LHCN-M2 (cell line): ENCODE data around the gene HCRTR1. TPM values are rescaled to one million over a fixed set of nuclear protein-coding genes. Genes with fewer than 3 reads are reported as not detected.

Experiments
- DNase-seq: peaks from one replicate; pipeline ENCODE4 v3.0.0-alpha.2; 2012; ENCODE audit warnings: low read depth
- total RNA-seq: library from RNA; depleted of rRNA; stranded (reverse); fragments of >200 nt; gene quantifications from 2 replicates; pipeline ENCODE4 v1.2.3, GENCODE V29; 2014

HCRTR1 gene
- total RNA-seq, 1 experiment from 2014 or later: not detected

- DNase-seq: peak; percentile 60
Observed at GRCh38 chr1:31625561-31626222, 8.2 kb downstream of the HCRTR1 start.

- peak; percentile 43 for DNase-seq
Observed at GRCh38 chr1:31626223-31627207, 9.0 kb downstream of the HCRTR1 start.

GRCh38 chr1:31627301-31627929, 9.9 kb downstream of the HCRTR1 start:
- DNase-seq: peak; percentile 68

GRCh38 chr1:31627930-31628559, 10.6 kb downstream of the HCRTR1 start:
- DNase-seq: peak; percentile 17

- no peak for DNase-seq
Observed at GRCh38 chr1:31628931-31629556, 11.6 kb downstream of the HCRTR1 start.

- no peak for DNase-seq
Observed at GRCh38 chr1:31632649-31633048, 15.2 kb downstream of the HCRTR1 start.

- no peak for DNase-seq
Observed at GRCh38 chr1:31633117-31633516, 15.6 kb downstream of the HCRTR1 start.

GRCh38 chr1:31637915-31638673, 20.6 kb downstream of the HCRTR1 start:
- no peak for DNase-seq

- peak; percentile 62 for DNase-seq
Observed at GRCh38 chr1:31639543-31639942, 22.1 kb downstream of the HCRTR1 start.

GRCh38 chr1:31640179-31640578, 22.7 kb downstream of the HCRTR1 start:
- DNase-seq: no peak

GRCh38 chr1:31640964-31641363, 23.5 kb downstream of the HCRTR1 start:
- DNase-seq: no peak

GRCh38 chr1:31642366-31642765, 24.9 kb downstream of the HCRTR1 start:
- DNase-seq: no peak

GRCh38 chr1:31642897-31643296, 25.4 kb downstream of the HCRTR1 start:
- no peak for DNase-seq

GRCh38 chr1:31643976-31644559, 26.6 kb downstream of the HCRTR1 start:
- DNase-seq: no peak

- DNase-seq: peak; percentile 96
Observed at GRCh38 chr1:31644560-31645273, 27.2 kb downstream of the HCRTR1 start, which contains the start of gene PEF1. Gene PEF1 (minus strand): TSS chr1:31644876. CDS start chr1:31644864, 12 bp downstream.

GRCh38 chr1:31645274-31645568, 27.7 kb downstream of the HCRTR1 start:
- DNase-seq: no peak

GRCh38 chr1:31646259-31646960, 28.9 kb downstream of the HCRTR1 start:
- DNase-seq: no peak

GRCh38 chr1:31647106-31647505, 29.6 kb downstream of the HCRTR1 start:
- no peak for DNase-seq

- DNase-seq: no peak
Observed at GRCh38 chr1:31648190-31648589, 30.7 kb downstream of the HCRTR1 start.
